Measurements from ENCODE around the gene EHMT1.
"Not testable (repeated sequence)": the region's sequence is repeated elsewhere in the genome, so short reads cannot be mapped to it uniquely, and the experiment has no call there.

EHMT1 gene

GRCh38 chr9:137590123-137590468 lies 28.7 kb upstream of the EHMT1 start:
- H3K4me3 ChIP-seq (ENCODE audit: low read depth, low read length) = peak overlapping the region; percentile 68

DNA sequence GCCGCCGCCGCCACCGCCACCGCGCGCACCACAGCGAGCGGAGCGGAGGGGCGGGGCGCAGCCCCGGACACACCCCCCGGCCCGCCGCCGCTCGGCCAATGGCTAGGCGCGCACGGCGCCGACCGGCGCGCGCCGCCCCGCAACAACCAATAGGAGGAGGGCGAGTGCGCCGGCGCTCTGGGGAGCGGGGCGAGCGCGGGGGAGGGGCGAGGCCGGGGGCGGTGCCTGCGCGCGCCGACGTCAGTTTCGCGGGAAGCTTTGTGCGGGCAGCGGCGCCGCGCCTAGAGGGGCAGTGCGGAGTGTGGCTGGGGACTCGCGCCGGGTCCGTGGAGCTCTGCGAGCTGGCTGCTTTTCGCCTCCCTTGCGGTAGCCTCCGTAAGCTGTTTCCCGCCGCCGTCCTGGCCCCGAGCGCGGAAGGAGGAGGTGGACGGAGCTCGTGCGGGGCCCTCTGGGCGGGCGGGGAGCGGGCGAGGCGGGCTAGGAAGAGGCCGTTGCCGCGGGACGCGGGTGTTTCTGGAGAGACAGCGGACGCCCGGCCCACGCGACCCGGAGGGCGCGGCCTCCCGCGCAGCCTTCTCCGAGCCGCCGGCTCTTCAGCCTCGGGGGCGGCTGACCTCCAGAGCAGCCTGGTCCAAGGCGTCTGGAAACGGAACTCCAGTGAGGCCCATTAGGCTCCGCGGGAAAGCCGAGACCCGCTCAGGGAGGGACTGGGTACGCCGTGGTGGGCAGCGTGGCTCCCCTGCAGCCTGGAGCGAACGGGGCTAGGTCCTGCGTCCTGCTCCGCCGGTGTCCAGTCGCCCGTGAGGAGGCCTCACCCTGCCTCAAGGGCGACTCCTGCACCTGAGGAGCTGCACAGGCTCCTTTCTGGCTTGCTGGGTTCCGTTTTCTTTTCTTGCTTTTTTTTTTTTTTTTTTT lies 28.1 kb upstream of the EHMT1 start, which contains the start of gene ZMYND19:
TSS of gene ZMYND19 (minus strand) at position 44 of the 915 bp plus-strand sequence. CDS start 249 bp downstream, outside the sequence.
- H3K4me3 ChIP-seq (ENCODE audit: low read depth, low read length) = peak within 1 kb of the TSS; percentile 72

DNA sequence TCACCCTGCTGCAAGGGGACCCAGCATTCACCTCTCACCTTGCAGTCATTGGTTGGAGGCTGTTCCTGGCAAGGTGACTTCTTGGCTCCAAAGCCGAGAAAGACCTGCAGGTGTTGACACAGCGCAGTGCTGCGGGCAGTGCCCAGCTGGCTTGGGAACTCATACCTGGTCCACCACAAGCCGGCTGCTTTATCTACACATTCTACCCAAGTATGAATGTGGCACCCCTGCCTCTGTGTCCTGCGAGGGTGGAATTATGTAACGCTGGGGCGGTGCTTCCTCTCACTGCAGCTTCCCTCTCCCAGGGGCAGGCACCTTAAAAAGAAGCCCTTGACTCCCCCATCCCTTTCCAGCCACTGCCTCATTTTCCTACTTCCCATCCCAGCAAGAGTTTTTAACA lies 26.0 kb upstream of the EHMT1 start:
- H3K4me3 ChIP-seq (ENCODE audit: low read depth, low read length) = no peak overlapping the region

DNA sequence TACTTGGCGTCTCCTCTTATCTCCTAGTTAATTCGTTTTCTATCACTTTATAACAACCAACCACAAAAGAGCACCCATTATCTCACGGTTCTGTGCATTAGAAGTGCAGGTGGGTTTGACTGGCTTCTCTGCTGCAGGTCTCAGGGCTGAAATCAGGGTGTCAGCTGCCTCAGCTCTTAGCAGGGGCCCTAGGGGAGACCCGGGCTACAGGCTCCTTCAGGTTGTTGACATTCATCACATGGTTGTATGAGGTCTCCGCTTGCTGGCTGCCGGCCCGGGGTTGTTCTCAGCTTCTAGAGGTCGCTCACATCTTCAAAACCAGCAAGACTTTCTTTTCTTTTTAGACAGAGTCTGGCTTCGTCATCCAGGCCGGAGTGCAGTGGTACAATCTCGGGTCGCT lies 25.6 kb upstream of the EHMT1 start:
- no peak overlapping the region for H3K4me3 ChIP-seq (ENCODE audit: low read depth, low read length)

GRCh38 chr9:137596577-137596976 lies 22.2 kb upstream of the EHMT1 start:
- H3K4me3 ChIP-seq (ENCODE audit: low read depth, low read length) = not testable (repeated sequence)

DNA sequence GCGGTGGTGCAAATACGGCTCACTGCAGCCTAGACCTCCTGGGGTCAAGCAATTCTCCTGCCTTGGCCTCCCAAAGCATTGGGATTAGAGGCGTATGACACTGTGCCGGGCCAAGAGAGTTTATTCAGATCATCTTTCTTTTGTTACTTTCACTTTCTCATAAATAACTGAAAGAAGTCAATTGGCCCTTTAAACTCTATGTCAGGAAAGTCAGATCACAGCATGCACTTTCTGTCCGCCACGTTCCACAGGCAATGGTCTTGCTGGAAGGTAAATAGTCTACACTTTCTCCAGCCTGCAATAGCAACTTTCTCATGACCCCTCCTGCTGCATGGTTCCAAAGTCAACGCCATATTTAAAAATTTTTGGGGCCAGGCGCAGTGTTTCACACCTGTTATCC lies 19.9 kb upstream of the EHMT1 start:
- H3K4me3 ChIP-seq (ENCODE audit: low read depth, low read length) = no peak overlapping the region

- no peak overlapping the region for H3K4me3 ChIP-seq (ENCODE audit: low read depth, low read length)
Observed at GRCh38 chr9:137602661-137603060, 16.1 kb upstream of the EHMT1 start.

GRCh38 chr9:137603879-137604278 lies 14.9 kb upstream of the EHMT1 start:
- no peak overlapping the region for H3K4me3 ChIP-seq (ENCODE audit: low read depth, low read length)

DNA sequence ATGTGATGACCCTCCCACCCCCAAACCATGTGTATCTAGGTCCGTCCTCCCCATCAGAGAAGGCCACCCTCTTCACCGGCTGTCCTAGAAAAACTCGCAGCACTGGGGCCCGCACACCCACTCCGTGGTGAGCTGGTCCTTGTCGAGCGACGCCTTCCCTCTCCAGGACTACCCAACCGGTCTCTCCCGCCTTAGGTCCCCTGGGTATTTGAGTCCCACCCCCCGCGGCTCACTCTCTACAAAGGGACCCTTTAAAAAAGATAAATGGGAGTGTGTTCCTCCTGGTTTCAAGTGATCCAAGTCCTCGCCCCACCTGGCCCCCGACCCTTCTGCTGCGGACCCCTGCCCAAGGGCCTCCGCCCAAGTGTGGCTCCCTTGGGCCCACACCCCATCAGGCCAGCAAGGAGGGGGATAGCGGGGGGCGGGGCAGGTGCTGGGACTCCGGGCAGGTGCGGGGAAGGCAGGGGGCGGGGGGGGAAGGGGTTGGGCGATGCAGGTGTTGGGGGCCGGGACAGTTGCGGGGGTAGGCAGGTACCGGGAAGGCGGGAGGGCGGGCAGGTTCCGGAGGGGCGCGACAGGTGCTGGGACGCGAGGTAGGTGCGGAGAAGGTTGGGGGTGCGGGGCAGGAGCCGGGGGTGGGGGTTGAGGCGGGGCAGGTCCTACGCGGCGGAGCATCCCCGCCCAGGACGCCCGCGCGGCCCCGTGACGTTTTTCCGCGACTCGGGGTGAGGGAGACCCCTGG lies 14.3 kb upstream of the EHMT1 start:
- H3K4me3 ChIP-seq (ENCODE audit: low read depth, low read length) = no peak overlapping the region

DNA sequence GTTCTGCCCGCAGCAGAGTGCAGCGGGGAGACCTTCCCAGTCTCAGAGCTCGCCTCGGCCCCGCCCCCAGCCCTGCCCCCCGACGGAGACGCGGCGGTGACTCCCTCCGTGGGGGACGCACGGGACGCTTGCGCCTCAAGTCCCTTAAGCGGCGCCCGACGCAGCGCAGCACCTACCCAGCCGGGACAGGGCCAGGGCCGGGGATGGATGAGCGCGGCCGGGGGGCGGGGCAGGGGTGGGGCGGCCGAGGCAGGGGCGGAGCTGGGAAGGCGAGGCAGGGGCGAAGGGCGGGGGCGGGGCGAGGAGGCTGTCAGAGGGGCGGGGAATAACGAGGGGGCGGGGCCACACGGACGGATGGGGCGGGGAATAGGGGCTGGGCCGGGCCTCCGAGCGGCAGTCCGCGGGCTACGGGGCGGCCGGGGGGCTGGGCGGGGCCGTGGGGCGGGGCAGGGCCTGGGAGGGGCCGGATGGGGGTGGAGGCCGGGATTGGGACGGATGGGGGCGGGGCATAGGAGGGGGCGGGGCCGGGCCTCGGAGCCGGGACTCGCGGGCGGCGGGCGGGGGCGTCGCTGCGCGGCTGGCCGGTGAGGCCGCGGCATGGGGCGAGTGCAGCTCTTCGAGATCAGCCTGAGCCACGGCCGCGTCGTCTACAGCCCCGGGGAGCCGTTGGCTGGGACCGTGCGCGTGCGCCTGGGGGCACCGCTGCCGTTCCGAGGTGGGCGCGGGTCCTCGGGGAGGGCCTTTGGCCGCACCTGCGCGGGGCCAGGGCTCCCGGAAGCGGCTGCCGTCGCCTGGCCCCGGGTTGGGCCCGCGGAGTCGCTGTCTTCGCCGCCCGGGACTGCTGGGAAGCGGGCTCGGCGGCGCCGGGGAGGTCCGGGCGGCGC lies 13.4 kb upstream of the EHMT1 start, which contains the start of gene ARRDC1:
TSS of gene ARRDC1 (plus strand) at position 566 of the 884 bp plus-strand sequence. CDS start at position 598, 32 bp downstream.
- peak within 1 kb of the TSS; percentile 50 for H3K4me3 ChIP-seq (ENCODE audit: low read depth, low read length)

GRCh38 chr9:137606005-137606621 lies 12.7 kb upstream of the EHMT1 start:
- H3K4me3 ChIP-seq (ENCODE audit: low read depth, low read length) = peak overlapping the region; percentile 50

DNA sequence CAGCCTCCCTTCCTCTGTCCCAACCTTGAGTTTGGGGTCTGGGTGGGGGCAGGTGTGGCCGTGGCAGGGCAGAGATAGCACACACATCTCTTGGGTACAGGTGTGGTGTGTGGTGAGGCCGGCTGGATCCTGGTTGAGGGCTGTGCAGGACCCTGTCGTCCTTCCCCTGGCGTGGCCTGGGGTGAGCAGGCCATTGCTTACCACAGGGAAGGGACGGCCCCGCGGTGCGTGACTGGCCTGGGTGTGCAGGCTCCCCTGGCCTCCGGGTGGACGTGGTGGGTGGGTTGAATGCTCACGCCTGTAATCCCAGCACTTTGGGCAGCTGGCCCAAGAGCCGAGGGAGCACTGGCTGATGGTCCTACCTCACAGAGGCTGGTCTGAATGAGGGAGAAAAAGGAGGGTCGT lies 12.1 kb upstream of the EHMT1 start:
- no peak overlapping the region for H3K4me3 ChIP-seq (ENCODE audit: low read depth, low read length)

- H3K4me3 ChIP-seq (ENCODE audit: low read depth, low read length) = no peak overlapping the region
Observed at GRCh38 chr9:137607141-137607857, 11.5 kb upstream of the EHMT1 start.

DNA sequence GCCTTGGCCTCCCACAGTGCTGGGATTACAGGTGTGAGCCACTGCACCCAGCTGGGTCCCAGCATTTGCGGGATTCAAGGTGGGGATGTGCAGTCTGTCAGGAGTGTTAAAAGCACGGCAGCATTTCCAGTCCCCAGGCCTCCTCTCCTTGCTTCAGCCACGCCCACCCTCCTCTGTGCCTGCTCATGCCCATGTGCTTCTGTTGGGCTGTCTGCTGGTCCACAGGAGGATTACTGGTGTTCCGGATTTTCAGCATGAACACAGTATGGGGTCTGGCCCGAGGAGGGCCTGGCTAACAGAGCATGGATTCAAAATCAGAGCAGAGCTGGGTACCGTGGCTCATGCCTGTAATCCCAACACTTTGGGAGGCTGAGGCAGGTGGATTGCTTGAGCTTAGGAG lies 7.9 kb upstream of the EHMT1 start:
- H3K4me3 ChIP-seq (ENCODE audit: low read depth, low read length) = no peak overlapping the region

- no peak overlapping the region for H3K4me3 ChIP-seq (ENCODE audit: low read depth, low read length)
Observed at GRCh38 chr9:137611623-137612609, 6.9 kb upstream of the EHMT1 start.

- H3K4me3 ChIP-seq (ENCODE audit: low read depth, low read length) = no peak overlapping the region
Observed at GRCh38 chr9:137612741-137613142, 6.1 kb upstream of the EHMT1 start.

DNA sequence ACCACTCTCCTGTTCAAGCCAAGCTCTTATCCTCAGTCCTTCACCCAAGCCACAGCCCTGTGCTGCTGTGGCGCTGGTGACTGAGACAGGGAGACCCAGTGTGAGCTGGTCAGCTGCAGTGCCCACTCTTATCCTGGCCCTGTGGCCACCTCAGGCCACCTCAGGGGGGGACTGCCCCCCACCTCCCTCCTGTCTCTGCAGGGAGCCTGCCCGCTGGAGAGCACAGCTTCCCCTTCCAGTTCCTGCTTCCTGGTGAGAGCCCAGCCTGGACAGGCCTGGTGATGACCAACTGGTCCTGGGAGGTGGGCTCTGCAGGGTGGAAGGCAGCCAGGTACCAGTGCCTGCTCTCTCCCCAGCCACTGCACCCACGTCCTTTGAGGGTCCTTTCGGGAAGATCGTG lies 5.5 kb upstream of the EHMT1 start:
- H3K4me3 ChIP-seq (ENCODE audit: low read depth, low read length) = no peak overlapping the region

DNA sequence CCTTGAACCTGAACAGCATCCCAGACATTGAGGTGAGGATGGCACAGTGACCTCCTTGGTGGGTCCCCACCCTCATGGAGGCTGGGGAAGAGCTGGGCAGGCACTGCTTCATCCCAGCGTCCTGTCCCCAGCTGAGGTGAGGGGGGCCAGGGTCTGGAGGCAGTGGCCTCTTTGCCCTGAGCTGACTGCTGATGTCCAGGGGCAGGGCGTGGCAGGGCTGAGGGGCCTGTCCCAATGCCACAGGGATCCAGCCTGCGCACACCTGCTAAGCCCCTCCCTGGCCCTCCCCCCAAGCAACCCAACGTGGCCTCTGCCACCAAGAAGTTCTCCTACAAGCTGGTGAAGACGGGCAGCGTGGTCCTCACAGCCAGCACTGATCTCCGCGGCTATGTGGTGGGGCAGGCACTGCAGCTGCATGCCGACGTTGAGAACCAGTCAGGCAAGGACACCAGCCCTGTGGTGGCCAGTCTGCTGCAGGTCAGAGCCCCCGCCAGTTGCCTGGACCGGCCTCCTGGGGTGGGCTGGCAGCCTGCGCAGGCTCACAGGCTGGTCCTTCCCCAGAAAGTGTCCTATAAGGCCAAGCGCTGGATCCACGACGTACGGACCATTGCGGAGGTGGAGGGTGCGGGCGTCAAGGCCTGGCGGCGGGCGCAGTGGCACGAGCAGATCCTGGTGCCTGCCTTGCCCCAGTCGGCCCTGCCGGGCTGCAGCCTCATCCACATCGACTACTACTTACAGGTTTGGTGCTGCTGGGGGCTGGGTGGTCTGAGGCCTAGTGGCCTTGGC lies 4.9 kb upstream of the EHMT1 start:
- no peak overlapping the region for H3K4me3 ChIP-seq (ENCODE audit: low read depth, low read length)
